Epithelial cell of esophagus (primary cell): ENCODE measurements around the gene CCDC177.

Experiments used
- DNase-seq: peaks from one replicate; pipeline ENCODE4 v3.0.0; 2010; ENCODE audit warnings: low read depth
- H3K4me3 ChIP-seq: 2 replicates; pipeline ENCODE4 v1.5.1; 2011; ENCODE audit warnings: mild to moderate bottlenecking, low read length, control low read depth
- TF ChIP-seq, protein P1 (sequence below): IDR thresholded peaks from 2 replicates; pipeline ENCODE4 v1.5.1; 2011; ENCODE audit warnings: low read depth, mild to moderate bottlenecking, low read length, control low read depth, inconsistent platforms; ENCODE audit not compliant: insufficient read depth; ENCODE audit errors: missing control alignments

Gene CCDC177

DNA sequence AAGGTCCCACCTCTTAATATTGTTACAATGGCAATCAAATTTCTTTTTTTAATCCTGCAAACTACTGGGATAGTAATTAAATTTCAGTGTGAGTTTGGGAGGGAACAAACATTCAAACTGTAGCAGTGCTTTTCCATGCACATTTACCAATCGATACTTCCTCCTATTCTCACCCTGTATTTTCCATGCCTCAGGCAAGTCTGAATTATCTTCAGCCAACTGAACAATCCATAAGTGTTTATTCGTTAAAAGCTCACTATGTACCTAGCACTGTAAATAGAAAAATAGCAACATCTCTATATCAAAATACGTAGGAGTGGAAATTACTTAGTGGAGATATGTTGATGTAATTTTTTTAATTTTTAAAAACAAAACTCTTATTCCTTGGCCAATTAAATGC, 43.5 kb downstream of the CCDC177 start:
- DNase-seq, result no peak
- TF ChIP-seq, protein P1, sequence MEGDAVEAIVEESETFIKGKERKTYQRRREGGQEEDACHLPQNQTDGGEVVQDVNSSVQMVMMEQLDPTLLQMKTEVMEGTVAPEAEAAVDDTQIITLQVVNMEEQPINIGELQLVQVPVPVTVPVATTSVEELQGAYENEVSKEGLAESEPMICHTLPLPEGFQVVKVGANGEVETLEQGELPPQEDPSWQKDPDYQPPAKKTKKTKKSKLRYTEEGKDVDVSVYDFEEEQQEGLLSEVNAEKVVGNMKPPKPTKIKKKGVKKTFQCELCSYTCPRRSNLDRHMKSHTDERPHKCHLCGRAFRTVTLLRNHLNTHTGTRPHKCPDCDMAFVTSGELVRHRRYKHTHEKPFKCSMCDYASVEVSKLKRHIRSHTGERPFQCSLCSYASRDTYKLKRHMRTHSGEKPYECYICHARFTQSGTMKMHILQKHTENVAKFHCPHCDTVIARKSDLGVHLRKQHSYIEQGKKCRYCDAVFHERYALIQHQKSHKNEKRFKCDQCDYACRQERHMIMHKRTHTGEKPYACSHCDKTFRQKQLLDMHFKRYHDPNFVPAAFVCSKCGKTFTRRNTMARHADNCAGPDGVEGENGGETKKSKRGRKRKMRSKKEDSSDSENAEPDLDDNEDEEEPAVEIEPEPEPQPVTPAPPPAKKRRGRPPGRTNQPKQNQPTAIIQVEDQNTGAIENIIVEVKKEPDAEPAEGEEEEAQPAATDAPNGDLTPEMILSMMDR, result no peak
- no peak overlapping the region for H3K4me3 ChIP-seq

GRCh38 chr14:69530095-69530494, 44.6 kb downstream of the CCDC177 start:
- no peak overlapping the region for H3K4me3 ChIP-seq
- DNase-seq, result no peak
- TF ChIP-seq, protein P1, result no peak

GRCh38 chr14:69529563-69529962, 45.1 kb downstream of the CCDC177 start:
- no peak for DNase-seq
- H3K4me3 ChIP-seq, result no peak overlapping the region
- TF ChIP-seq, protein P1, result no peak

- TF ChIP-seq, protein P1, result no peak
- no peak for DNase-seq
- no peak overlapping the region for H3K4me3 ChIP-seq
These were observed 45.7 kb downstream of the CCDC177 start for GRCh38 chr14:69528930-69529329.

GRCh38 chr14:69528143-69528542, 46.5 kb downstream of the CCDC177 start:
- H3K4me3 ChIP-seq, result no peak overlapping the region
- DNase-seq, result no peak
- TF ChIP-seq, protein P1, result no peak

GRCh38 chr14:69527635-69528034, 47.0 kb downstream of the CCDC177 start:
- TF ChIP-seq, protein P1, result no peak
- no peak overlapping the region for H3K4me3 ChIP-seq
- no peak for DNase-seq

GRCh38 chr14:69525896-69526295, 48.8 kb downstream of the CCDC177 start:
- no peak overlapping the region for H3K4me3 ChIP-seq
- no peak for DNase-seq
- TF ChIP-seq, protein P1, result no peak
